Tibial nerve (tissue), 4 donors: ENCODE measurements around the gene COMP.

Source experiments
- CTCF ChIP-seq, 5 experiments: fragments of 200-600 bp in 3 of 5; fragments of 450-650 bp in 2 of 5; sonication (generic) in 3 of 5; IDR thresholded peaks; one replicate each; pipeline ENCODE4 v1.5.1; 2016 to 2019; ENCODE audit warnings: antibody characterized with exemption in 5 of 5, mild to moderate bottlenecking in 3 of 5, moderate library complexity in 2 of 5
- EP300 ChIP-seq, 2 donors: sonication (generic); formaldehyde crosslinking; IDR thresholded peaks; one replicate each; pipeline ENCODE4 v1.6.1; 2017; ENCODE audit warnings: antibody characterized with exemption in 2 of 2, mild to moderate bottlenecking in 1 of 2
- POLR2A ChIP-seq, 2 donors: fragments of 450-650 bp; IDR thresholded peaks; one replicate each; pipeline ENCODE4 v1.6.1; 2017; ENCODE audit warnings: antibody characterized with exemption in 2 of 2, mild to moderate bottlenecking in 2 of 2, moderate library complexity in 2 of 2

GRCh38 chr19:18796239-18796638, 5.1 kb upstream of the COMP start:
- TF ChIP-seq POLR2A (IDR thresholded peaks at IDR 0.05) (no peak), CTCF (IDR thresholded peaks at IDR 0.05) (no peak), EP300 (IDR thresholded peaks at IDR 0.05) (no peak)
